HCT116 (cell line): ENCODE results near the gene EIF5A2. TPM values are rescaled to one million over a fixed set of nuclear protein-coding genes. Genes with fewer than 3 reads are reported as not detected.

Experiments
- ATAC-seq: fragments of 200-7000 bp; cut with Tn5 transposase; 2 replicates; pipeline ENCODE4 v1.9.1; 2020; ENCODE audit warnings: mild to moderate bottlenecking, moderate library complexity
- BruUV-seq: library from RNA; stranded (reverse); fragments of 400-500 nt; replicated peaks from 2 replicates; lab custom pipeline; 2021; lab: Mats Ljungman, UMichigan
- CTCF ChIA-PET: fragments of 300-600 bp; sonication (Branson Sonifier 250); formaldehyde crosslinking; loops from one replicate; lab custom pipeline; 2021; ENCODE audit warnings: antibody characterized with exemption; lab: Charles Lee
- POLR2A ChIA-PET: fragments of 300-600, 350-600 bp; sonication (Branson Sonifier 250); formaldehyde crosslinking; loops from one replicate; lab custom pipeline; 2021; ENCODE audit warnings: antibody characterized with exemption; lab: Charles Lee
- RAD21 ChIA-PET, 2 experiments: fragments of 300-600 bp; sonication (Branson Sonifier 250); formaldehyde crosslinking; loops; one replicate each; lab custom pipeline; 2023; ENCODE audit warnings: low total read pairs in 2 of 2; ENCODE audit not compliant: uncharacterized antibody in 2 of 2, unreplicated experiment in 2 of 2, low non-redundant PET in 1 of 2; lab: Charles Lee
- DNase-seq: peaks from one replicate; pipeline ENCODE4 v3.0.0-alpha.2; 2010; ENCODE audit warnings: low read depth, low spot score
- H2AFZ ChIP-seq: fragments of 200-600 bp; shearing (Covaris generic), sonication (generic); 2 replicates; pipeline ENCODE4 v1.6.1; 2017; ENCODE audit warnings: low read depth, mixed run types, mixed read lengths, antibody characterized with exemption, low read length; ENCODE audit not compliant: poor library complexity, severe bottlenecking
- H3K27ac ChIP-seq: 2 replicates; pipeline ENCODE4 v1.5.1; 2012; ENCODE audit warnings: low read depth, low read length
- H3K27me3 ChIP-seq: fragments of 200-600 bp; sonication (generic); 2 replicates; pipeline ENCODE4 v1.6.1; 2016; ENCODE audit warnings: mixed run types, low read length, mixed read lengths; ENCODE audit not compliant: insufficient read depth
- H3K36me3 ChIP-seq, 2 experiments: fragments of 200-500 bp in 1 of 2; fragments of 200-600 bp in 1 of 2; sonication (Bioruptor generic) in 1 of 2; sonication (generic) in 1 of 2; 2 replicates each; pipeline versions ENCODE4 v1.5.1 to v1.6.1; 2014 to 2016; ENCODE audit warnings: low read length in 2 of 2, inconsistent platforms in 1 of 2, mixed read lengths in 1 of 2, mixed run types in 1 of 2; ENCODE audit not compliant: insufficient read depth in 2 of 2, control insufficient read depth in 1 of 2
- H3K4me1 ChIP-seq, 2 experiments: fragments of 200-600 bp in 1 of 2; sonication (generic) in 1 of 2; 2 replicates each; pipeline versions ENCODE4 v1.5.1 to v1.6.1; 2012 to 2017; ENCODE audit warnings: low read length in 2 of 2, inconsistent platforms in 1 of 2, mild to moderate bottlenecking in 1 of 2, mixed read lengths in 1 of 2, mixed run types in 1 of 2, moderate library complexity in 1 of 2; ENCODE audit not compliant: insufficient read depth in 2 of 2, control insufficient read depth in 1 of 2
- H3K4me2 ChIP-seq: fragments of 200-600 bp; sonication (generic); 2 replicates; pipeline ENCODE4 v1.6.1; 2017; ENCODE audit warnings: mixed run types, low read length, mixed read lengths
- H3K4me3 ChIP-seq, 2 experiments: fragments of 200-600 bp in 1 of 2; sonication (generic) in 1 of 2; replicated peaks in 1 of 2; 2 replicates each; pipeline ENCODE4 v1.5.1; 2011 to 2016; ENCODE audit warnings: low read length in 2 of 2, control low read depth in 1 of 2, low read depth in 1 of 2, mild to moderate bottlenecking in 1 of 2, mixed read lengths in 1 of 2, mixed run types in 1 of 2
- H3K79me2 ChIP-seq: fragments of 200-600 bp; sonication (generic); 2 replicates; pipeline ENCODE4 v1.6.1; 2017; ENCODE audit warnings: mild to moderate bottlenecking, mixed run types, low read length, moderate library complexity, mixed read lengths; ENCODE audit not compliant: insufficient read depth
- H3K9ac ChIP-seq: fragments of 200-600 bp; sonication (generic); 2 replicates; pipeline ENCODE4 v1.6.1; 2016; ENCODE audit warnings: low read length, mixed read lengths
- H3K9me2 ChIP-seq: fragments of 200-600 bp; sonication (generic), shearing (Covaris generic); 2 replicates; pipeline ENCODE4 v1.6.1; 2017; ENCODE audit warnings: mixed run types, mild to moderate bottlenecking, moderate library complexity; ENCODE audit not compliant: insufficient read depth
- H3K9me3 ChIP-seq, 2 experiments: fragments of 200-500 bp in 1 of 2; fragments of 200-600 bp in 1 of 2; sonication (Bioruptor generic) in 1 of 2; sonication (generic) in 1 of 2; 2 replicates each; pipeline ENCODE4 v1.6.1; 2014 to 2017; ENCODE audit warnings: low read length in 2 of 2, mixed read lengths in 2 of 2, inconsistent platforms in 1 of 2, low read depth in 1 of 2, mild to moderate bottlenecking in 1 of 2, mixed run types in 1 of 2, moderate library complexity in 1 of 2; ENCODE audit not compliant: control insufficient read depth in 1 of 2, insufficient read depth in 1 of 2
- H4K20me1 ChIP-seq: fragments of 200-600 bp; sonication (generic), shearing (Covaris generic); 2 replicates; pipeline ENCODE4 v1.6.1; 2017; ENCODE audit warnings: mixed run types, mild to moderate bottlenecking, moderate library complexity; ENCODE audit not compliant: insufficient read depth
- CTCF ChIP-seq, 3 experiments: fragments of 200-600 bp in 1 of 3; sonication (generic) in 1 of 3; IDR thresholded peaks in 2 of 3; conservative IDR thresholded peaks in 1 of 3; 2 replicates each; pipeline ENCODE4 v1.5.1; 2012 to 2017; ENCODE audit warnings: low read depth in 2 of 3, low read length in 2 of 3, antibody characterized with exemption in 1 of 3, borderline replicate concordance in 1 of 3, control low read depth in 1 of 3, mild to moderate bottlenecking in 1 of 3, mixed read lengths in 1 of 3, mixed run types in 1 of 3, moderate library complexity in 1 of 3; ENCODE audit not compliant: insufficient read depth in 1 of 3
- ELF1 ChIP-seq: IDR thresholded peaks from 2 replicates; pipeline ENCODE4 v1.6.1; 2012; ENCODE audit warnings: low read depth, borderline replicate concordance
- EZH2 ChIP-seq: fragments of 200-600 bp; sonication (generic); IDR thresholded peaks from 2 replicates; pipeline ENCODE4 v1.6.1; 2017; ENCODE audit warnings: antibody characterized with exemption, mixed run types
- EZH2phosphoT487 ChIP-seq: fragments of 200-600 bp; IDR thresholded peaks from 2 replicates; pipeline ENCODE4 v1.6.1; 2018; ENCODE audit warnings: antibody characterized with exemption, borderline replicate concordance
- FOSL1 ChIP-seq: IDR thresholded peaks from 2 replicates; pipeline ENCODE4 v1.6.1; 2012; ENCODE audit warnings: low read depth
- MAX ChIP-seq: IDR thresholded peaks from 2 replicates; pipeline ENCODE4 v1.6.1; 2012
- SP1 ChIP-seq: IDR thresholded peaks from 2 replicates; pipeline ENCODE4 v1.6.1; 2012; ENCODE audit warnings: low read depth
- SRF ChIP-seq: IDR thresholded peaks from 2 replicates; pipeline ENCODE4 v1.6.1; 2012; ENCODE audit warnings: low read depth
- intact Hi-C: fragments of 100-400 bp; cut with micrococcal nuclease; formaldehyde crosslinking; loops from 2 replicates; pipeline ENCODE4 v1.10.0; 2022
- total RNA-seq: library from RNA; stranded (reverse); gene quantifications from one replicate; pipeline ENCODE4 v1.2.1, GENCODE V29; 2021; ENCODE audit not compliant: unreplicated experiment

EIF5A2 gene
- total RNA-seq, 1 experiment from 2014 or later, result 19.4 TPM

- ATAC-seq, result no peak
These were observed 40.8 kb upstream of the EIF5A2 start for GRCh38 chr3:170949211-170949610.

More at GRCh38 chr3:170949211-170949610, 40.8 kb upstream of the EIF5A2 start:
- no peaks in the 10 kb centered on the region for H3K9me3 ChIP-seq
- no peaks in the 10 kb centered on the region for H3K4me1 ChIP-seq
- TF ChIP-seq ELF1 (no peak), CTCF (IDR thresholded peaks at IDR 0.05 in 2 of 3, conservative IDR thresholded peaks at IDR 0.05 in 1 of 3; ENCODE audit: borderline replicate concordance in 1 of 3, insufficient read depth in 1 of 3, low read depth in 2 of 3, low read length in 2 of 3) (no peak), EZH2phosphoT487 (no peak), SP1 (no peak), EZH2 (no peak), SRF (no peak), FOSL1 (no peak), MAX (no peak)
- H3K4me3 ChIP-seq, result no peak overlapping the region
- H3K27me3 ChIP-seq, result no peaks in the 10 kb centered on the region
- CTCF ChIA-PET, result no interaction called here
- BruUV-seq, result no TSS peak
- POLR2A ChIA-PET, result no interaction called here
- no peak overlapping the region for H3K9ac ChIP-seq
- H3K27ac ChIP-seq, result no peak overlapping the region
- DNase-seq, result no peak
- no peaks in the 10 kb centered on the region for H4K20me1 ChIP-seq
- RAD21 ChIA-PET, result no interaction called here
- H3K79me2 ChIP-seq, result no peaks in the 10 kb centered on the region
- H3K4me2 ChIP-seq, result no peak overlapping the region
- no peak overlapping the region for H2AFZ ChIP-seq
- H3K9me2 ChIP-seq, result no peaks in the 10 kb centered on the region
- intact Hi-C loops, result no loop called here
- H3K36me3 ChIP-seq, result no peaks in the 10 kb centered on the region
